Muscle of back (tissue), 13 donors: ENCODE results near the gene HCN2. TPM values are rescaled to one million over a fixed set of nuclear protein-coding genes. Genes with fewer than 3 reads are reported as not detected.

ENCODE experiments used
- DNase-seq, 3 donors: peaks; one replicate each; pipeline versions ENCODE4 v3.0.0 to v3.0.0-alpha.2; 2013
- long read RNA-seq, 9 donors: transcript quantifications; one replicate each; lab custom pipeline, GENCODE V29; 2026
- polyA plus RNA-seq, 10 donors: library from polyadenylated mRNA; unstranded; fragments of 120-200 nt; gene quantifications; one replicate each; pipeline ENCODE4 v1.2.1, GENCODE V29; 2013; ENCODE audit not compliant: insufficient read length in 10 of 10

Gene HCN2
- polyA plus RNA-seq = under 1 TPM; 0.13 to 0.51 (median 0.23) TPM
- long read RNA-seq, donor 1 = 0 reads
- long read RNA-seq, donor 2 = 0 reads
- long read RNA-seq, donor 3 = 0 reads
- long read RNA-seq, donor 4 = 0 reads
- long read RNA-seq, donor 5 = 0 reads
- long read RNA-seq, donor 6 = 0 reads
- long read RNA-seq, donor 7, partial matches to known transcripts = 0 of 1 reads
- long read RNA-seq, donor 7, other reads (novel, unspliced or antisense) = 0 of 1 reads
- long read RNA-seq, donor 8 = 0 reads
- long read RNA-seq, donor 9 = 0 reads

DNA sequence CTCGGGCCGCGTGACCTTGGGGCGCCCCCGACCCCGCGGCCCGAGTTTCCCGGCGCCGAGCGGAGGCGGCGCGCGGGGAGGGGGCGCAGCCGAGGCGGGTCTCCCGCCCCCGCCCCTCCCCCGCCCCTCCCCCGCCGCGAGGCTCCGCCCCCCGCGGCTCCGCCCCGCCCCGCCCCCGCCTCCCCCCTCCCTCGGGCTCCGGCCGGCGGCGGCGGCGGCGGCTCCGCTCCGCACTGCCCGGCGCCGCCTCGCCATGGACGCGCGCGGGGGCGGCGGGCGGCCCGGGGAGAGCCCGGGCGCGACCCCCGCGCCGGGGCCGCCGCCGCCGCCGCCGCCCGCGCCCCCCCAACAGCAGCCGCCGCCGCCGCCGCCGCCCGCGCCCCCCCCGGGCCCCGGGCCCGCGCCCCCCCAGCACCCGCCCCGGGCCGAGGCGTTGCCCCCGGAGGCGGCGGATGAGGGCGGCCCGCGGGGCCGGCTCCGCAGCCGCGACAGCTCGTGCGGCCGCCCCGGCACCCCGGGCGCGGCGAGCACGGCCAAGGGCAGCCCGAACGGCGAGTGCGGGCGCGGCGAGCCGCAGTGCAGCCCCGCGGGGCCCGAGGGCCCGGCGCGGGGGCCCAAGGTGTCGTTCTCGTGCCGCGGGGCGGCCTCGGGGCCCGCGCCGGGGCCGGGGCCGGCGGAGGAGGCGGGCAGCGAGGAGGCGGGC lies at the start of gene HCN2:
Gene HCN2, plus strand, starts transcription at position 189 of the 703 bp plus-strand sequence. Its CDS starts 65 bp downstream, at position 254.
- no peak for DNase-seq

GRCh38 chr19:540867-541637 lies 48.6 kb upstream of the HCN2 start:
- peak in 1 of 3 donors; percentile 0 for DNase-seq

- no peak for DNase-seq
Observed at GRCh38 chr19:541699-542098, 48.0 kb upstream of the HCN2 start.

GRCh38 chr19:542173-542866 lies 47.4 kb upstream of the HCN2 start:
- peak in 1 of 3 donors; percentile 17 for DNase-seq

- no peak for DNase-seq
Observed at GRCh38 chr19:543910-544608, 45.6 kb upstream of the HCN2 start, which contains the start of gene GZMM. Gene GZMM, plus strand, starts transcription at chr19:544053. Its CDS starts 19 bp downstream, at chr19:544072.

GRCh38 chr19:547117-547516 lies 42.6 kb upstream of the HCN2 start:
- peak in 1 of 3 donors; percentile 1 for DNase-seq

DNA sequence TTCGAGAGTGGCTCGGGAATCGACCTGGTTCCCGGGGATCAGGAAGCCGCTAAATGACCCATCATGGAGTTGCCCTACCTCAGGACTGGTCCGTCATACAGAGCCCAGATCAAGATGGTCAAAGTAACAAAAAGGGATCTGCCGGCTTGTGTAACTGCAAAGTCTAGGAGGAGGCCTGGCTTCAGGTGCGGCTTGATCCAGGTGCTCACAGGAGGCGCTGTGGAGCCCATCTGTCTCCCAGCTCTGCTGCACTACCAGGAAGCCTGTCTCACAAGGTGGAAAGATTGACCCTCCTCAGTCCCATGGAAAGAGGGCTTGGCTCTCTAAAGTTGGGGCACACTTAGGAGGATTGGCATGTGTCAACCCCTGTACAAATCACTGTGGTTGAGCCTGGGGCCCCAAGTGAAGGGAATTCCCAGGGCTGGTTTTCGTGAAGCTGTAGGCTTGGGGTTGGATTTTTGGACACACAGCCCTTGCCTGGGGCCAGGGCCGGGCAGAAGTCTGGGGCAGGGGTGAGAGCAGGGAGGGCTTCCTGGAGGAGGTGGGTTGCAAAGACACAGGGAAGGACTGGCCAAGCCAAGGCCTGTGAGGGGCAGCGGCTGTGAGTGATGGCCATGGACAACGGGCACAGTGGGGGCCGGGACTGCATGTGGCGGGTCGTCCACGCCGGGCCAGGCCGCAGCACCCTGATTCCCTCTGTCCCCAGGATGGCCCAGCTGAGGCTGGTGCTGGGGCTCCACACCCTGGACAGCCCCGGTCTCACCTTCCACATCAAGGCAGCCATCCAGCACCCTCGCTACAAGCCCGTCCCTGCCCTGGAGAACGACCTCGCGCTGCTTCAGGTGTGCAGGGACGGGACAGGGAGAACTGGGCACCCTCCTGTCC lies 41.6 kb upstream of the HCN2 start:
- peak in 1 of 3 donors; percentile 7 for DNase-seq

GRCh38 chr19:548886-549830 lies 40.5 kb upstream of the HCN2 start:
- DNase-seq = peak in 1 of 3 donors; percentile 7

GRCh38 chr19:554817-555216 lies 34.9 kb upstream of the HCN2 start:
- no peak for DNase-seq

GRCh38 chr19:555474-555808 lies 34.2 kb upstream of the HCN2 start:
- no peak for DNase-seq

GRCh38 chr19:556611-557382 lies 32.9 kb upstream of the HCN2 start:
- DNase-seq = no peak

DNA sequence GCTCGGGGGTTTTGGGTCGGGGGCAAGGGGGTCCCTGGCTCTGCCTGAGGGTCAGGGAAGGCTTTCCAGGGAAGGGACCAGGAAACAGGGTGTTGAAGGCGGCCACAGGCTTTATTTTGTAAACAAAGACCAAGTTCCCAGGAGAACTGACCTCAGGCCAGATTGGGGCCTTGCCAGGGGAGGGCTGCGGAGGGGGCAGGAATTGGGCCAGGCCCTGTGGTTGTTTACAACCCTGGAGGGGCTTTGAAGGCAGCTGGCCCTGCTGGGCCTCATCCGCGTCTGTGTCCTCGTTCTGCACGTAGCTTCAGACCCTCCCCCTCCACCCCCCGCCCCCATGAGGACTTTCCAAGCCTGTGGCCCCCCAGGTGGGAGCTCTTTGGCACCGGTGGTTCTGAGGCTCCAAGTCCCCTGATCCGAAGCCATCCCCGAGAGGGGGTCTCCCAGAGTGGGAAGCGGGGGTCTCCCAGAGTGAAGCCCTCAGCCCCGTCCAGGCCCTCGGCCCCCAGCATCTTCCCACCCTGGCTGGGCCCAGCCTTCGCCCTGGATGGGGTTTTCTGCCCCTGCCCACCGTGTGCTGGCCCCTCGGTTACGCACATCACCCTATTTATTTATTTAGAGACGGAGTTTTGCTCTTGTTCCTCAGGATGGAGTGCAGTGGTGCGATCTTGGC lies 30.8 kb upstream of the HCN2 start:
- DNase-seq = peak in 2 of 3 donors; percentile 22 to 49

DNA sequence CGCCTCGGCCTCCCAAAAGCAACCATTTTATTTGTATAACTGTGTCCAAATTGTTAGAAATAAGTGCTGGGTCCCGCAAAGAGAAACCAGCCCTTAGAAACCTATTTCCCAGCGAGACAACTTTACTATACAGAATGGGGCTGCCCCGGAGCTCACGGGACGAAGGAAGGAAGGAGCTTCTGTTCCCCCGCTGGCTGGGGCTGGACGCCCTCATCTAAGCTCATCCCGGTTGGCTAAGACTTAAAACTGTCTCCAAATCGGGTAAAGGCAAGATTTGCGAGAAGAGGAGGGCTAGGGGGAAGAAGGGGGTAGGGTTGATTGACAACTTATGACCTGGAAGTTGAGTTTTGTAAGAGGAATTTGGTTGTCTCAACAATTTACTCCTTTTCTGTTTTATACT lies 29.6 kb upstream of the HCN2 start:
- no peak for DNase-seq

- DNase-seq = peak in 1 of 3 donors; percentile 19
Observed at GRCh38 chr19:566403-566802, 23.3 kb upstream of the HCN2 start.

- no peak for DNase-seq
Observed at GRCh38 chr19:566844-567243, 22.8 kb upstream of the HCN2 start.

DNA sequence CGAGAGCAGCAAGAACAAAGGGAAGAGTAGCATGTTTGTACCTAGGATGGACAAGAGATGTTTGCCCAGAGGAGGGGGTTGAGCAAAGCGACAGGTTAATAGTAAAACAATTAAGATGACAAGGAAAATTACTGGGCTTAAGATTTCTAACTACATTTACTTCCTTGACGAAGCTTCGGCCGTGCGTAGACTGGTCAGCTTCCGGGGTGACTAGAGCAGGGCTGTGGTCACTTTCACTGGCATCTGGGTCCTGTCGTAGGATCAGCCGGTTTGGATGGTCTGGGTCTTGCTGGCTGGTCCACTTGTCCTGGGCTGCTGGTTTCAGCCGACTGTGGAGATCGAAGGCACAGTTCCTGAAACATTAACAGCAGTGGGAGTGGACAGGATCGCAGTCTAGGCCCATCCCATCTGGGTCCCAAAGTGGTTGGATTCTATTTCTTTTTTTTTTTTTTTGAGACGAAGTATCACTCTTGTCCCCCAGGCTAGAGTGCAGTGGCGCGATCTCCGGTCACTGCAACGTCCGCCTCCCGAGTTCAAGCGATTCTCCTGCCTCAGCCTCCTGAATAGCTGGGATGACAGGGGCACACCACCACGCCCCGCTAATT lies 22.3 kb upstream of the HCN2 start:
- DNase-seq = no peak

DNA sequence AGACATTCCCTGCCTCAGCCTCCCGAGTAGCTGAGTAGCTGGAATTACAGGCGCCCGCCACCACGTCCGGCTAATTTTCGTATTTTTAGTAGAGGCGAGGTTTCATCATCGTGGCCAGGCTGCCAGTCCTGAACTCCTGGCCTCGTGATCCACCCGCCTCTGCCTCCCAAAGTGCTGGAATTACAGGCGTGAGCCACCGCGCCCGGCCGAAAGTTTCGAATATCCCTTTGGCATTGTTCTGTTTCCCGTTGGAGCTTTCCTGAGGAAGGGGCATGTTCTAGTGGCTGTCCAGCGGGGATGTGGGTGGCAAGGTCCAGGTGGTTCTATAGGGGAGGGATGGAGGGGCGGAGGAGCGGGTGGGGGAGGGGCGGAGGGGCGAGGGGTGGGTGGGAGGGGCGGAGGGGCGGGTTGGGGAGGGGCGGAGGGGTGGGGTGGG lies 19.4 kb upstream of the HCN2 start:
- DNase-seq = no peak
